ENCODE data around the gene MYH7B.

DNA sequence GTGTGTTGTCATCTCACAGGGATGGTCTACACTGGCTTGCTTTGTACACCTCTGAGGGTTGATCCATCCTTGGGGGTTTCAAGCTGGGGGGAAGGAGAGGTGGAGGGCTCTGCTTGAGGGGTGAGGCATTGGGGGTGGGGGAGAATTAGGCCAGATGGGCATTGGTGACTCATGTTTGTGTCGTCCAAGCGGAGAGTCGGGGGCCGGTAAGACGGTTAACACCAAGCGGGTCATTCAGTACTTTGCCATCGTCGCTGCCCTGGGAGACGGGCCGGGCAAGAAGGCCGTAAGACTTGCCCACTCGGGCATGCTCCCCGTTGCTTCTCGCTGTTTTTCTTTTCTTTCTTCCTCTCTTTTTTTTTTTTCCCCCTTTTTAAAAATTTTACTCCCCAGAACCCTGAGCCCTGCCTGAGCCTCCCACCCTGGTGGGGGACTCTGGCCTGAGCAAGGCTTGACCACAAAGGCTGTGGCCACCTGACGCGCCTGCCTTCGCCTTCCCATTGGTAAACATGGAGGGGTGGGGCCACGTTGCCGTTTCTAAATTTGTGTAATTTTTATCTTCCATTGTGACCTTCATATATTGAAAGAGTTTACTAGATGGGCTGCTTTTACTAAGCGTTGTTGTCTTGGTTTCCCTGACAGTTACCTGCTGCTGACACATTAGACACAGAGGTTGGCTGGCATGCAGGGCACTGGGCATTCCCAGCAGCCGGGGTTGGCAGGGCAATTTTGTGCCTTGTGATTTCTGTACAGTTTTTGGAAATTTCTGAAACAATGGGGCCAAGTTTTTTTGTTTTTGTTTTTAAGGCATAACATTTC lies 26.8 kb downstream of the MYH7B start:
- TF ChIP-seq, protein P1, sequence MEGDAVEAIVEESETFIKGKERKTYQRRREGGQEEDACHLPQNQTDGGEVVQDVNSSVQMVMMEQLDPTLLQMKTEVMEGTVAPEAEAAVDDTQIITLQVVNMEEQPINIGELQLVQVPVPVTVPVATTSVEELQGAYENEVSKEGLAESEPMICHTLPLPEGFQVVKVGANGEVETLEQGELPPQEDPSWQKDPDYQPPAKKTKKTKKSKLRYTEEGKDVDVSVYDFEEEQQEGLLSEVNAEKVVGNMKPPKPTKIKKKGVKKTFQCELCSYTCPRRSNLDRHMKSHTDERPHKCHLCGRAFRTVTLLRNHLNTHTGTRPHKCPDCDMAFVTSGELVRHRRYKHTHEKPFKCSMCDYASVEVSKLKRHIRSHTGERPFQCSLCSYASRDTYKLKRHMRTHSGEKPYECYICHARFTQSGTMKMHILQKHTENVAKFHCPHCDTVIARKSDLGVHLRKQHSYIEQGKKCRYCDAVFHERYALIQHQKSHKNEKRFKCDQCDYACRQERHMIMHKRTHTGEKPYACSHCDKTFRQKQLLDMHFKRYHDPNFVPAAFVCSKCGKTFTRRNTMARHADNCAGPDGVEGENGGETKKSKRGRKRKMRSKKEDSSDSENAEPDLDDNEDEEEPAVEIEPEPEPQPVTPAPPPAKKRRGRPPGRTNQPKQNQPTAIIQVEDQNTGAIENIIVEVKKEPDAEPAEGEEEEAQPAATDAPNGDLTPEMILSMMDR (conservative IDR thresholded peaks at IDR 0.05), result no peak
- TF ChIP-seq ZFX (IDR thresholded peaks at IDR 0.05), result no peak
